Natural killer cell treated with Interleukin-12 subunit alpha and Interleukin-12 subunit beta and Interleukin-15 and Interleukin-18, amount 100 ng/mL, for 72 hours (primary cell): ENCODE data around the gene SPRED2. TPM values are rescaled to one million over a fixed set of nuclear protein-coding genes. Genes with fewer than 3 reads are reported as not detected.
A peak's percentile ranks its signal among the peaks of the same experiment; 100 is the strongest.

ENCODE experiments used
- ATAC-seq, 2 donors: fragments of 150-1000 bp; cut with Tn5 transposase in 1 of 2; sonication (Bioruptor Pico), chemical (Tn5 transposase) in 1 of 2; 2 replicates each; pipeline ENCODE4 v1.10.0; 2021
- DNase-seq: peaks from one replicate; pipeline ENCODE4 v3.0.0; 2022; ENCODE audit warnings: low spot score
- H3K27ac Mint-ChIP-seq, 2 donors: 1 replicate in 1 of 2; 2 replicates in 1 of 2; pipeline ENCODE4 v1.8.0; 2022; ENCODE audit warnings: mixed read lengths in 2 of 2, mild to moderate bottlenecking in 1 of 2, moderate library complexity in 1 of 2
- H3K27me3 Mint-ChIP-seq, 2 donors: 1 replicate in 1 of 2; 2 replicates in 1 of 2; pipeline ENCODE4 v1.8.0; 2022; ENCODE audit warnings: mixed read lengths in 2 of 2
- H3K36me3 Mint-ChIP-seq: one replicate; pipeline ENCODE4 v1.8.0; 2022; ENCODE audit warnings: mixed read lengths
- H3K4me1 Mint-ChIP-seq, 2 donors: 1 replicate in 1 of 2; 2 replicates in 1 of 2; pipeline ENCODE4 v1.8.0; 2022; ENCODE audit warnings: low read depth in 2 of 2, mixed read lengths in 2 of 2, mild to moderate bottlenecking in 1 of 2
- H3K4me3 Mint-ChIP-seq: one replicate; pipeline ENCODE4 v1.8.0; 2022; ENCODE audit warnings: mixed read lengths
- H3K9me3 Mint-ChIP-seq: 2 replicates; pipeline ENCODE4 v1.8.0; 2022; ENCODE audit warnings: mixed read lengths
- total RNA-seq, 2 donors: library from RNA; stranded (reverse); gene quantifications; one replicate each; pipeline ENCODE4 v1.2.3, GENCODE V29; 2022

SPRED2 gene
- total RNA-seq, 2 donors from 2014 or later: 9.8 to 26.0 TPM

GRCh38 chr2:65278531-65278981, 153.8 kb downstream of the SPRED2 start:
- Mint-ChIP-seq H3K9me3 (no peaks in the 10 kb centered on the region), H3K27ac (peak overlapping the region in 1 of 2 donors; percentile 17), H3K4me3 (no peak overlapping the region), H3K27me3 (no peaks in the 10 kb centered on the region), H3K36me3 (no peaks in the 10 kb centered on the region), H3K4me1 (peaks cover 5 to 16% of the 10 kb centered on the region in 2 donors)
- ATAC-seq: peak in 1 of 2 donors; percentile 32
- DNase-seq: no peak

DNA sequence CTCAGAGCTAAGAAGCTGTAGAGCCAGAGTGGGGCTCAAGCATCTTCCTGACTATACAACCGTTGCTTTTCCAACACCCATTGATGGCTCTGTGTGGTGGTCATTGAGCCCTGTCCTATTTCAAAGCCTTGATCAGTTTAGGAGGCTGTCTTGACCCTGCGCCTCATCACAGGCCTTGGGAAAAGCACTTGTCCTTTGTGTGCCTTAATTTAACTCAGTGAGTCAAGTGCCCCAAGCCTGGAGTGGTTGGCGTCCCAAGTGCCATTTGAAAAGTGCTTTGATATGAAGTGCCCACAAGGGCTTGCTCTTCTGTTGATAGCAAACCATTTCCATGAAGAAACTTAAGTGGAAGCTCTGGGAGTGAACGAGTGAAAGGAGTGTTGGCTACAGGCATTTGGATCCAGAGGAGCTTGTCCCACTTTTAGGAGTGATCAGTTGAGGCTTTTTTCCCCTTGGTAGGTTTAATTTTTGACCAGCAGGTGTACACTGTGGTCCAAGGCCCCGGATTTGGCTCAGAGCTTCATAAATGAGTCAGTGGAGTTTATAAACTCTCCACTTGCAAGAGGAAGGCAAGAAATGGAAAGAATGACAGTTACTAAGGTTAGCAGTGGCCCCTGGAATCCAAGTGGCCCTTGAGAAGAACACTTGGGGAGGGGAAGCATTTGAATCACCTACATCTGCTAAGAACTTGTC, 154.5 kb downstream of the SPRED2 start:
- Mint-ChIP-seq H3K4me3 (no peak overlapping the region), H3K27me3 (no peaks in the 10 kb centered on the region), H3K4me1 (peaks cover 5 to 16% of the 10 kb centered on the region in 2 donors), H3K27ac (no peak overlapping the region), H3K36me3 (peaks cover under 1% of the 10 kb centered on the region), H3K9me3 (no peaks in the 10 kb centered on the region)
- DNase-seq (no peak), ATAC-seq (peak in 1 of 2 donors; percentile 13)

DNA sequence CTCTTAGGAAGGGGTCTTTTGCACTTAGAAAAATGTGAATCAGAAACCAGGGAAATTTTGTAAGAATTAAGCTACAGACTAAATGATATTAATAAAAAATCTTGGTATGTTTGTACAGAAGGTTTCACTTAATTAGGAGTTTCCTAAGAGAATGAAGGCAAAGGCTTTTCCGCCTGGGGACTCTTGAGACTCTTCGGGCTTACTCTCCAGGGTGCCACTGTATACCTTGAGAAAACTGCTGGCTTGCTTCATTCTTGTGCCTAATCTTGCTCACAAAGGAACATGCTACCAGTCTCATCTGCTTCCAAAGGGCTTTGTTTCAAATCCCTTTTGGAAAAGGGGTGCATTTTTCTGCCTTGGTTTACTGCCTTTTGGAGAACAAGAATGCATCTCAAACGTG, 155.3 kb downstream of the SPRED2 start:
- Mint-ChIP-seq H3K27me3 (no peaks in the 10 kb centered on the region), H3K27ac (no peak overlapping the region), H3K4me1 (peaks cover 5 to 15% of the 10 kb centered on the region in 2 donors), H3K4me3 (no peak overlapping the region), H3K36me3 (peaks cover 5% of the 10 kb centered on the region), H3K9me3 (no peaks in the 10 kb centered on the region)
- no peak for ATAC-seq
- DNase-seq: no peak

DNA sequence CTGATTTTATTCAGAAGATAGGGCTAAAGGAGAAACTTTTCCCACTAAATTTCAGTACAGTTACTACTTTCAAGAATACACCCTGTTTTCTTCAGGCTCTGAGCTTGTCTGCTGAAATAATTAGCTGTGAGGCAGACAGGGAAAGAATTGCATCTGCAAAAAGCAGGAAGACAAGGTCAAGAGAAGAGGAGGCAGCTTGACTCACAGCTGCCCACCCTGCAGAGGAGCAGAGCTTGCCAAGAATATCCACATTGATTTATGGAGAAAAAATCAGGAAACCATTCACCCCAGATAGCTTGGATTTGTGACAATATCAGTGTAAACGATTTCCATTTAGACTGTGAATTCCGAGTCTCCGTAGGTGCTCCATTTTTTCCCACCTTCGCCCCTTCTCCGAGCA, 155.8 kb downstream of the SPRED2 start:
- no peaks in the 10 kb centered on the region for H3K27me3 Mint-ChIP-seq
- ATAC-seq (no peak), DNase-seq (no peak)
- H3K27ac Mint-ChIP-seq: no peak overlapping the region
- H3K4me3 Mint-ChIP-seq: no peak overlapping the region
- peaks cover 5% of the 10 kb centered on the region for H3K36me3 Mint-ChIP-seq
- H3K4me1 Mint-ChIP-seq: peaks cover 5 to 10% of the 10 kb centered on the region in 2 donors
- H3K9me3 Mint-ChIP-seq: no peaks in the 10 kb centered on the region

DNA sequence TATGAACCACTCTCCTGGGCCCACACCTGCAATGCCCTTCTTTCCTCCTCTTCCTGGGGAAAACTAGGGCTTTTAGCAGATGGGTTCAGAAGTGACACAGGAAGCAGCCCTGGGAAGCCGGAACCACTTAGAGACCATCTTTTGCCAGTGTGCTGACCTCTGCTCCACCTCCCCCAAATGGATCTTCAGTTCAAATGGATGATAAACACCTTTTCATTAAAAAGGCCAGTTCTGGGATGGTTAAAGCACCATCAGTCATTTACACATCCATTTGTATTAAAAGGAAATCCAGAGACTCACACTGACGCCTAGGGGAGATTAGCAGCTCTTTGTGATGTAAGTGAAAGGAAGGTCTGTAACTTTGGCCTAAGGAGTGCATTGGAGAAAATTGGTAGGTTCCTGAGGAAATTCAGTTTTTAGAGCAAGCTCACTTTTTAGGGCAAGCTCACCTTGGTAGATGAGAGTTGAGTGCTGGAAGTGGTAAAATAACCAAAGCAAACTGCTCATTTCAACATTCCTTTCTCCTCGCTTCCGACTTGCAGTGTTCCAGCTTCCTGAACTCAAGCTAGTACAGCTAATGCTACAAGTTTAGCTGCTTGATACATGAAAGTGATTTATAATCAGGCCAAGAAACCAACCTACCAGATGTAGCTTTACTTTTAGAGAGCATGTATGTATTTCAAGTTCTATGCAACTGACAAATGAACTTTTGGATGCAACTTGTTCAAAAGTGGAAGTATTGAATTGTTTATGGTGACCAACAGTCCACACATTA, 157.1 kb downstream of the SPRED2 start:
- ATAC-seq (no peak), DNase-seq (no peak)
- H3K4me3 Mint-ChIP-seq: no peak overlapping the region
- peaks cover 5% of the 10 kb centered on the region for H3K36me3 Mint-ChIP-seq
- H3K9me3 Mint-ChIP-seq: no peaks in the 10 kb centered on the region
- no peaks in the 10 kb centered on the region for H3K27me3 Mint-ChIP-seq
- H3K27ac Mint-ChIP-seq: peak overlapping the region in 1 of 2 donors; percentile 19
- H3K4me1 Mint-ChIP-seq: peaks cover 5 to 10% of the 10 kb centered on the region in 2 donors

DNA sequence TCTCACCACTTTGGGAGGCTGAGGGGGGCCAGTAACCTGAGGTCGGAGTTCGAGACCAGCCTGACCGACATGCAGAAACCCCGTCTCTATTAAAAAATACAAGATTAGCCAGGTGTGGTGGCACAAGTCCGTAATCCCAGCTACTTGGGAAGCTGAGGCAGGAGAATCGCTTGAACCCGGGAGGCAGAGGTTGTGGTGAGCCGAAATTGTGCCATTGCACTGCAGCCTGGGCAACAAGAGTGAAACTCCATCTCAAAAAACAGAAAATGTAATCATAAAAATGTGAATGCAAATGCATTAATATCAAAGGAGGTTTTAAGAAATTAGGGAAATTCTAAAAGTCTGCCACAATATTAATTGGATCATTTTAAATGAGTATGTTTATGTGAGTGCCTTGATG, 159.1 kb downstream of the SPRED2 start:
- no peak for ATAC-seq
- Mint-ChIP-seq H3K27me3 (no peaks in the 10 kb centered on the region), H3K4me3 (no peak overlapping the region), H3K36me3 (peaks cover 17% of the 10 kb centered on the region), H3K4me1 (peaks cover 0 to 13% of the 10 kb centered on the region in 2 donors), H3K9me3 (no peaks in the 10 kb centered on the region), H3K27ac (no peak overlapping the region)
- DNase-seq: no peak

DNA sequence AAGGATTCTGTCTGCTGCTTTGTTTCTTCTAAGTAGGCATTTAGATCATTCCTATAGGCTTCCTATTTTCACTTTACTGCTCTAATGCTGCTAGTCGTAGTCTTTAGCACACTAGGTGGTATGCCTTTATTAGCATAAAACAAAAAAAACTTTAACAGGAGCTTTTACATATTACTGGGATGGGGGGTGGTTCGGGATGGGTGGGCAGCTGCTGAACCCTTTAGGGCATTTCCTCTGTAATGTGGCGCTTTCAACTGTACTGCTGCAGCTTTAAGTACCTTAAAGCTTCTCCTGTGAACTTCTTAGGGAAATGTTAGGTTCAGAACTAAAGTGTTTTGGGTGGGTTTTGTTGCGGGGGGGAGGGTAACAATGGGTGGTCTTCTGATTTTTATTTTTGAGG, 163.4 kb downstream of the SPRED2 start:
- H3K4me3 Mint-ChIP-seq: no peak overlapping the region
- H3K27ac Mint-ChIP-seq: peak overlapping the region in 1 of 2 donors; percentile 28
- H3K9me3 Mint-ChIP-seq: no peaks in the 10 kb centered on the region
- H3K4me1 Mint-ChIP-seq: peaks cover 11 to 24% of the 10 kb centered on the region in 2 donors
- peaks cover 38% of the 10 kb centered on the region for H3K36me3 Mint-ChIP-seq
- ATAC-seq: no peak
- DNase-seq: no peak
- no peaks in the 10 kb centered on the region for H3K27me3 Mint-ChIP-seq

DNA sequence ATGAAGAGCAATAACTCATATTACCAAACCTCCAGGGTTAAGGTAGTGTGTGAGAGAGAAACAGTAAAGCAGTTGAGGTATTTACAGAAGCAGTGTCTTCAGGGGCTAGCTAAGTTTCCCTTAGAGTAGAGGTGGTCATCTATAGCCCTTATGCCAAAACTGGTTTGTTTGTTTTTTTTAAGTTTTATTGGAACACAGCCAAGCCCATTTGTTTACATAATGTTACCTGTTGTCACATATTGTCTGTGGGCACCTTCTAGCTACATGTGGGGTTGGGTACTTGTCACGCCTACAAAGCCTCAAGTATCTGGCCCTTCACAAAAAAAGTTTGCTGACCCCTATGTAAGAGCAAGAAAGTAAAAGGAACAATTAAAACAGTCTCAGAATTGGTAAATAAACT, 165.4 kb downstream of the SPRED2 start:
- Mint-ChIP-seq H3K9me3 (no peaks in the 10 kb centered on the region), H3K36me3 (peaks cover 33% of the 10 kb centered on the region), H3K27ac (peak overlapping the region; percentile 8 to 17), H3K4me1 (peaks cover 12 to 25% of the 10 kb centered on the region in 2 donors), H3K4me3 (no peak overlapping the region), H3K27me3 (no peaks in the 10 kb centered on the region)
- ATAC-seq (no peak), DNase-seq (no peak)

GRCh38 chr2:65265671-65266045, 166.7 kb downstream of the SPRED2 start:
- Mint-ChIP-seq H3K4me1 (peaks cover 18 to 31% of the 10 kb centered on the region in 2 donors), H3K36me3 (peaks cover 39% of the 10 kb centered on the region), H3K27me3 (no peaks in the 10 kb centered on the region), H3K27ac (peak overlapping the region; percentile 8 to 17), H3K4me3 (no peak overlapping the region), H3K9me3 (no peaks in the 10 kb centered on the region)
- DNase-seq (no peak), ATAC-seq (no peak)

- Mint-ChIP-seq H3K4me3 (no peak overlapping the region), H3K36me3 (peaks cover 39% of the 10 kb centered on the region), H3K9me3 (no peaks in the 10 kb centered on the region), H3K27me3 (no peaks in the 10 kb centered on the region), H3K4me1 (peaks cover 18 to 31% of the 10 kb centered on the region in 2 donors), H3K27ac (no peak overlapping the region)
- no peak for ATAC-seq
- no peak for DNase-seq
These were observed 167.4 kb downstream of the SPRED2 start for GRCh38 chr2:65264821-65265670.

- Mint-ChIP-seq H3K36me3 (peaks cover 34% of the 10 kb centered on the region), H3K27ac (no peak overlapping the region), H3K4me3 (no peak overlapping the region), H3K4me1 (peaks cover 18 to 28% of the 10 kb centered on the region in 2 donors), H3K27me3 (no peaks in the 10 kb centered on the region), H3K9me3 (no peaks in the 10 kb centered on the region)
- no peak for DNase-seq
- no peak for ATAC-seq
These were observed 168.4 kb downstream of the SPRED2 start for GRCh38 chr2:65263986-65264385.

DNA sequence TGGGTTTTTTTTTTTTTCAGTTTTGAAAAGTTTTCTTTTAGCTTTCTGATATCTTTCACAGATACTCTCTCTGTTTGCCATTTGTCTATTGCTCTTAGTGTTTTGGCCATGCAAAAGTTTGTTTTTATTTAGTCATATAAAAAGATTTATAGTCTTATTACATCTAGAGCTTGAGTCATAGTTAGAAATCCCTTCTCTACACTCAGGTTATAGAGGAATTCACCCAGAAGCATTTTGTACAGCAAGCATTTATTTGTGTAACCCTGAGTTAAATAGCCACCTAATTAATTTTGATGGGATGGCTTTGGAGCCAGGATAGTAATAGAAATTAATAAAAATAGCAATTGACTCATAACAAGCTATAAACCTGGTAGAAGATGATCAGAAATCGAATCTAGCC, 169.1 kb downstream of the SPRED2 start:
- peaks cover 27% of the 10 kb centered on the region for H3K36me3 Mint-ChIP-seq
- no peak overlapping the region for H3K4me3 Mint-ChIP-seq
- no peaks in the 10 kb centered on the region for H3K9me3 Mint-ChIP-seq
- no peak for DNase-seq
- peaks cover 24 to 30% of the 10 kb centered on the region in 2 donors for H3K4me1 Mint-ChIP-seq
- H3K27me3 Mint-ChIP-seq: no peaks in the 10 kb centered on the region
- no peak overlapping the region for H3K27ac Mint-ChIP-seq
- ATAC-seq: no peak

- Mint-ChIP-seq H3K9me3 (no peaks in the 10 kb centered on the region), H3K27me3 (no peaks in the 10 kb centered on the region), H3K36me3 (peaks cover 20% of the 10 kb centered on the region), H3K27ac (no peak overlapping the region), H3K4me3 (no peak overlapping the region), H3K4me1 (peaks cover 31 to 34% of the 10 kb centered on the region in 2 donors)
- DNase-seq (no peak), ATAC-seq (no peak)
These were observed 170.7 kb downstream of the SPRED2 start for GRCh38 chr2:65261676-65262075.
